ENCODE measurements around the gene DDX50. TPM values are rescaled to one million over a fixed set of nuclear protein-coding genes. Genes with fewer than 3 reads are reported as not detected.

Gene DDX50
- total RNA-seq, 3 donors from 2014 or later (not counting 1 experiment from before 2014, with no cell fraction given) = 28.3 to 33.1 (median 31.9) TPM

DNA sequence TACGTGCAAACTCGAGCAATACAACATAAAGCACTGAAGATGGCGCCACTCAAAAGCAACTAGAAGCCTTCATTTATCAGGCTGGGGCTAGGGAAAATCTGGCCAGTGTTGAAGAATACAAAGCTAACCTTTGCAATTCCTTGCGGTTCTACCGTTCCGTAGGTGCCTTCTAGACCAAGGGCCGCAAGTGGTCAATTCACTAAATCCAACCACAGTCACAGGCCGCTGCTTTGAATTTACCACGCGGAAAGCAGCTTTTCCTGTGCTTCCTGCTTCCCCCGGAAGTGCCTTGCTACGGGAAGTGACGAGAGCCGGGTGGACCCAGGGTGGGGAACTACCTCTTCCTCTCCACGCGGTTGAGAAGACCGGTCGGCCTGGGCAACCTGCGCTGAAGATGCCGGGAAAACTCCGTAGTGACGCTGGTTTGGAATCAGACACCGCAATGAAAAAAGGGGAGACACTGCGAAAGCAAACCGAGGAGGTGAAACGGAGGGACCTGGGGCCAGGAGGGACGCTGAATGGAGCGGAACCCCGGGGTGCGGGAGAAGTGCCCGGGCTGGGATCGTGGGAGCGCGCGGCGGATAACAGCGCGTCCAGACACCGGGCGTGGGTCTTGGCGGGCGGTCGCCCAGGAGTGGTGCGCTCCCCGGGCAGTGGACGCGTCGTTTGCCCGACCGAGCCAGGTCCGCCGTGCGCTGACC lies 54.9 kb downstream of the DDX50 start, which contains the start of gene DDX21:
Gene DDX21 (plus strand): TSS at position 339 of the 701 bp plus-strand sequence. CDS start 56 bp downstream, at position 395.
- no peaks in the 10 kb centered on the region for H3K9me3 ChIP-seq (ENCODE audit: control insufficient read depth, insufficient read depth, low read length)
- peak within 1 kb of the TSS; percentile 86 for H3K27ac ChIP-seq (ENCODE audit: low read length)
- H3K4me1 ChIP-seq (ENCODE audit: control insufficient read depth, insufficient read depth, low read length) = peaks cover 25% of the 10 kb centered on the region
- peak; percentile 84 to 93 (median 87) for ATAC-seq
- H3K36me3 ChIP-seq (ENCODE audit: control insufficient read depth, insufficient read depth, low read length) = peaks cover 13% of the 10 kb centered on the region
- TF ChIP-seq, protein P1, sequence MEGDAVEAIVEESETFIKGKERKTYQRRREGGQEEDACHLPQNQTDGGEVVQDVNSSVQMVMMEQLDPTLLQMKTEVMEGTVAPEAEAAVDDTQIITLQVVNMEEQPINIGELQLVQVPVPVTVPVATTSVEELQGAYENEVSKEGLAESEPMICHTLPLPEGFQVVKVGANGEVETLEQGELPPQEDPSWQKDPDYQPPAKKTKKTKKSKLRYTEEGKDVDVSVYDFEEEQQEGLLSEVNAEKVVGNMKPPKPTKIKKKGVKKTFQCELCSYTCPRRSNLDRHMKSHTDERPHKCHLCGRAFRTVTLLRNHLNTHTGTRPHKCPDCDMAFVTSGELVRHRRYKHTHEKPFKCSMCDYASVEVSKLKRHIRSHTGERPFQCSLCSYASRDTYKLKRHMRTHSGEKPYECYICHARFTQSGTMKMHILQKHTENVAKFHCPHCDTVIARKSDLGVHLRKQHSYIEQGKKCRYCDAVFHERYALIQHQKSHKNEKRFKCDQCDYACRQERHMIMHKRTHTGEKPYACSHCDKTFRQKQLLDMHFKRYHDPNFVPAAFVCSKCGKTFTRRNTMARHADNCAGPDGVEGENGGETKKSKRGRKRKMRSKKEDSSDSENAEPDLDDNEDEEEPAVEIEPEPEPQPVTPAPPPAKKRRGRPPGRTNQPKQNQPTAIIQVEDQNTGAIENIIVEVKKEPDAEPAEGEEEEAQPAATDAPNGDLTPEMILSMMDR (IDR thresholded peaks at IDR 0.05) = peak; percentile 77
- intact Hi-C loops (cut with micrococcal nuclease) = loop anchor here (1.0 to 5.0 kb wide), 5 partner anchors 55 to 451 kb away; partner anchors contain the start of gene DDX50
- DNase-seq = peak; percentile 81 to 94
- H3K27ac Mint-ChIP-seq = peak within 1 kb of the TSS; percentile 99
- no peaks in the 10 kb centered on the region for H3K27me3 Mint-ChIP-seq (ENCODE audit: low read depth in 2 of 2)
- peak within 1 kb of the TSS; percentile 99 for H3K4me3 Mint-ChIP-seq
- WGBS (ENCODE audit: insufficient coverage) = under 1% methylated on average over 53 of the region's 53 CpGs
- no peaks in the 10 kb centered on the region for H3K9me3 Mint-ChIP-seq
- peaks cover 9% of the 10 kb centered on the region for H3K36me3 Mint-ChIP-seq
- H3K27me3 ChIP-seq (ENCODE audit: control insufficient read depth, insufficient read depth, low read length) = no peaks in the 10 kb centered on the region
- peaks cover 31 to 38% of the 10 kb centered on the region in 2 donors for H3K4me1 Mint-ChIP-seq
- H3K4me3 ChIP-seq (ENCODE audit: low read length) = peak within 1 kb of the TSS; percentile 72

DNA sequence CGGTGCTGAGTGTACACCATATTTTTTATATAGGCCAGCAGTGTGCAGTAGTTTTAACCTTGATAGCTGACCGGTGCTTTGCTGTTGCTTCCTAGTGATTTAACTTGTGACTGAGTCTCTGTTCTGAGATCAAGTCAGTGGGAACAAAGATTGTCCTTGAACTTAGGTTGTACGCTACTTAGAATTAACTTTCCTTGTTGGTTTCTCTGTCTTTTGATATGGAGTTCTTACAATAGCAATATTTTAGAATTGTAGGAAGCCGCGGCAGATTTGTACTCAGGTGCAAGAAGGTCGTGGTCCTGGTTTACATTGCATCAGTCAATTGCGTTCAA lies 56.1 kb downstream of the DDX50 start:
- DNase-seq (no peak), ATAC-seq (no peak)
- intact Hi-C loops (cut with micrococcal nuclease) = loop anchor here (2.0 to 5.0 kb wide), 2 partner anchors 134 to 450 kb away; no protein-coding TSS in a partner anchor
- Histone ChIP-seq H3K27me3 (ENCODE audit: control insufficient read depth, insufficient read depth, low read length) (no peaks in the 10 kb centered on the region), H3K9me3 (ENCODE audit: control insufficient read depth, insufficient read depth, low read length) (no peaks in the 10 kb centered on the region), H3K4me3 (ENCODE audit: low read length) (peak overlapping the region; percentile 72), H3K27ac (ENCODE audit: low read length) (peak overlapping the region; percentile 86), H3K36me3 (ENCODE audit: control insufficient read depth, insufficient read depth, low read length) (peaks cover 23% of the 10 kb centered on the region), H3K4me1 (ENCODE audit: control insufficient read depth, insufficient read depth, low read length) (peaks cover 25% of the 10 kb centered on the region)
- peaks cover 31 to 38% of the 10 kb centered on the region in 2 donors for H3K4me1 Mint-ChIP-seq
- H3K27ac Mint-ChIP-seq = peak overlapping the region; percentile 99
- peak overlapping the region; percentile 99 for H3K4me3 Mint-ChIP-seq
- H3K9me3 Mint-ChIP-seq = no peaks in the 10 kb centered on the region
- H3K27me3 Mint-ChIP-seq (ENCODE audit: low read depth in 2 of 2) = no peaks in the 10 kb centered on the region
- peaks cover 19% of the 10 kb centered on the region for H3K36me3 Mint-ChIP-seq
- TF ChIP-seq, protein P1 (IDR thresholded peaks at IDR 0.05) = no peak
- 56% methylated on average over 7 of the region's 7 CpGs for WGBS (ENCODE audit: insufficient coverage)

DNA sequence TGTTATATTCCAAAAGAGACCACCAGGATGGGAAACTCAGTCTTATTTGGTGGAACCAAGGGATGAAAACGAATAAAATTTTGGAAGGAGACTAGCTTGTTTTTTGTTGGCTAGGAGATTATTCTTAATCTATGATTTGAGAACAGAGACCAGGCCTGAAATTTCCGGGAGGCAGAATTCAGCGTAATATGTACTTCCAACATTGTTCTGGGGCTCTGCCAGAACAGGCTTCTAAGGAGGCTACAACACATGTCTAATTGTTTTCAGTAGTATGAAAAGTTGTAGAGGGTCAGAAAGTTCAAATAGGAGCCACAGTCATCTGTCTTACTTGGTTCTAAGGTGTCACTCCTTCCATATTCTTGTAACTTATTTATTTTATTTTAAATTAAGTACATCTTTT lies 56.5 kb downstream of the DDX50 start:
- Mint-ChIP-seq H3K9me3 (no peaks in the 10 kb centered on the region), H3K4me3 (peak overlapping the region; percentile 99), H3K36me3 (peaks cover 19% of the 10 kb centered on the region), H3K27ac (peak overlapping the region; percentile 99), H3K27me3 (ENCODE audit: low read depth in 2 of 2) (no peaks in the 10 kb centered on the region), H3K4me1 (peaks cover 31 to 38% of the 10 kb centered on the region in 2 donors)
- intact Hi-C loops (cut with micrococcal nuclease) = loop anchor here (2.0 to 5.0 kb wide), 2 partner anchors 133 to 450 kb away; no protein-coding TSS in a partner anchor
- peaks cover 27% of the 10 kb centered on the region for H3K36me3 ChIP-seq (ENCODE audit: control insufficient read depth, insufficient read depth, low read length)
- H3K4me1 ChIP-seq (ENCODE audit: control insufficient read depth, insufficient read depth, low read length) = peaks cover 25% of the 10 kb centered on the region
- WGBS (ENCODE audit: insufficient coverage) = 93% methylated on average over 3 of the region's 3 CpGs
- DNase-seq (no peak), ATAC-seq (no peak)
- no peaks in the 10 kb centered on the region for H3K9me3 ChIP-seq (ENCODE audit: control insufficient read depth, insufficient read depth, low read length)
- no peaks in the 10 kb centered on the region for H3K27me3 ChIP-seq (ENCODE audit: control insufficient read depth, insufficient read depth, low read length)
- peak overlapping the region; percentile 86 for H3K27ac ChIP-seq (ENCODE audit: low read length)
- TF ChIP-seq, protein P1 (IDR thresholded peaks at IDR 0.05) = no peak
- peak overlapping the region; percentile 72 for H3K4me3 ChIP-seq (ENCODE audit: low read length)

Data from natural killer cell (primary cell).